B cell (primary cell): ENCODE measurements around the gene RNF166.

ENCODE experiments used
- EZH2 ChIP-seq: IDR thresholded peaks from 2 replicates; pipeline ENCODE4 v1.6.1; 2012; ENCODE audit warnings: borderline replicate concordance, low read depth, mild to moderate bottlenecking, moderate library complexity, low read length; ENCODE audit not compliant: insufficient read depth, poor library complexity, severe bottlenecking
- TF ChIP-seq, protein P1 (sequence below): fragments of 200-600 bp; IDR thresholded peaks from one replicate; pipeline ENCODE4 v1.8.0; 2022; ENCODE audit warnings: antibody characterized with exemption, mild to moderate bottlenecking

DNA sequence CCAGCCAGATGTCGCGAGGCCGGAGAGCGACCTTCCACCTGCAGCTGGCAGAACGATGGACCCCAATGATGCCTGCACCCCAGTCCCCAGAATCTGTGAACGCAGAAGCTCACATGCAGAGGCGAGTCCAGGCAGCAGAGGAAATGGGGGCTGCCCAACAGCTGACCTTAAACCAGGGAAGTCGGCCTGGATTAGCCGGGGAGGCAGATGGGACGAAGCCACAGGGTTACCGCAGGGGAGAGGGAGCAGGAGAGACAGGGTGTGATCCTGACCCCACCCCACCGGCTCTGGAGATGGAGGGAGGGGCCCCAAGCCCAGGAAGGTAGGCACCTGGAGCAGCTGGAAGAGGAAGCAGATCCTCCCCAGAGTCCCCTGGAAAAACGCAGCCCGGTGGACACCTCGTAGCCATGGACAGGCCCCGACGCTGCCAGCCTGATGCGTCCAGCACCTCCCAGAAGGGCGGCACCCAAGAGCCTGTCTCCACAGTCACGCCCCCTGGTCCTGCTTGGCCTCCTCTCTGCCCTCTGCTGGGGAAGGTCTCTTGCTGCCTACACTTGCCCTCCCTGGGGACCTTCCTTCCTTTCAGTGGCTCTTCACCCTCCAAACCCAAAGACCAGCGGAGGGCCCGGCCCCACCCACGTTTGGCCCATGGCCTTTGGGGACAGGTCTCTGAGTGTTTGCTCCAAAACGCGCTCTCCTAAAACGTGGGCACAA lies 41.5 kb upstream of the RNF166 start:
- TF ChIP-seq EZH2, result no peak
- TF ChIP-seq, protein P1, sequence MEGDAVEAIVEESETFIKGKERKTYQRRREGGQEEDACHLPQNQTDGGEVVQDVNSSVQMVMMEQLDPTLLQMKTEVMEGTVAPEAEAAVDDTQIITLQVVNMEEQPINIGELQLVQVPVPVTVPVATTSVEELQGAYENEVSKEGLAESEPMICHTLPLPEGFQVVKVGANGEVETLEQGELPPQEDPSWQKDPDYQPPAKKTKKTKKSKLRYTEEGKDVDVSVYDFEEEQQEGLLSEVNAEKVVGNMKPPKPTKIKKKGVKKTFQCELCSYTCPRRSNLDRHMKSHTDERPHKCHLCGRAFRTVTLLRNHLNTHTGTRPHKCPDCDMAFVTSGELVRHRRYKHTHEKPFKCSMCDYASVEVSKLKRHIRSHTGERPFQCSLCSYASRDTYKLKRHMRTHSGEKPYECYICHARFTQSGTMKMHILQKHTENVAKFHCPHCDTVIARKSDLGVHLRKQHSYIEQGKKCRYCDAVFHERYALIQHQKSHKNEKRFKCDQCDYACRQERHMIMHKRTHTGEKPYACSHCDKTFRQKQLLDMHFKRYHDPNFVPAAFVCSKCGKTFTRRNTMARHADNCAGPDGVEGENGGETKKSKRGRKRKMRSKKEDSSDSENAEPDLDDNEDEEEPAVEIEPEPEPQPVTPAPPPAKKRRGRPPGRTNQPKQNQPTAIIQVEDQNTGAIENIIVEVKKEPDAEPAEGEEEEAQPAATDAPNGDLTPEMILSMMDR, result peak; percentile 22
